Erythroblast (primary cell): ENCODE data around the gene EVI5.

Experiments used
- GATA1 ChIP-seq: IDR thresholded peaks from 2 replicates; pipeline ENCODE4 v1.6.1; 2011; ENCODE audit warnings: low read depth, mild to moderate bottlenecking, control low read depth, low read length, moderate library complexity
- POLR2A ChIP-seq: IDR thresholded peaks from 2 replicates; pipeline ENCODE4 v1.6.1; 2011; ENCODE audit warnings: mild to moderate bottlenecking, low read length

DNA sequence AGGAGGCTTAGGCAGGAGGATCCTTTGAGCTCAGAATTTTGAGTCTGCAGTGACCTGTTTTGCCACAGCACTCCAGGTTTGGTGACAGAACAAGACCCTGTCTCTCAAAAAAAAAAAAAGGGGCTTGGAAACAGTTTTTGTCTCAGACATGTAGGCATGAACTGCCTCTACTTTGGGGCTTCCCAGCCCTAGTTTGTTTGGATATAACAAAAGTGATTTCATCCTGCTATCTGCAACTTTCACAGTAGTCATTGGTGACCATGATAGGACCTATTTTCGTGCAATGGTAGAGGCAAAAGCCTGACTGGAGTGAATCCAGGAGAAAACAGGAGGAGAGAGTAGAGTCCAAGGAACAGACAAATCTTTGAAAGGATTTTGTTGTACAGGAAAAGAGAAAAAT, 20.3 kb upstream of the EVI5 start:
- TF ChIP-seq POLR2A (no peak), GATA1 (no peak)
